Erythroblast (primary cell): ENCODE data around the gene ZNF487.

Experiments
- GATA1 ChIP-seq: IDR thresholded peaks from 2 replicates; pipeline ENCODE4 v1.6.1; 2011; ENCODE audit warnings: low read depth, mild to moderate bottlenecking, control low read depth, low read length, moderate library complexity
- POLR2A ChIP-seq: IDR thresholded peaks from 2 replicates; pipeline ENCODE4 v1.6.1; 2011; ENCODE audit warnings: mild to moderate bottlenecking, low read length

DNA sequence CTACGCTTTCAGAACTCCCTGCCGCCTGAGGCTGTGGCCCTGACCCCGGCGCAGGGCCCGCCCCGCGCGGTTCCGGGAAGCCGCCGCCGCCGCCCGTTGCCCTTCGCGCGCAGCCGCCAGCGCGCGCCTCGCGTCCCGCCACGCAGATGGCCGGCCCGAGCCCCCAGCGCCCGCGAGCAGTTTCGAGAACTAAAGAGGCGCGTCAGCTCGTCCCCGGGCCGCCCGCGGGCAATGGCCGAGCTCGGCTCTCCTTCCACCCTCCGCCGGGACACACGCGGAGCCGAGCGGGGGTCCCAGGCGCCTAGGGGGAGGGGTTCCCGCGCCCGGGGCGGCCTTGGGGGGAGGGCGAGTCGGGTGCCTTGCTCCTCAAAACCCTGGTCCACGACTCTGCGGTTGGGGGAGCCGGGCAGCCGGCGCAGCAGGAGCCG lies 29.7 kb upstream of the ZNF487 start:
- TF ChIP-seq POLR2A (no peak), GATA1 (no peak)
